ENCODE results near the gene FDX2.
"Not testable (repeated sequence)": the region's sequence is repeated elsewhere in the genome, so short reads cannot be mapped to it uniquely, and the experiment has no call there.

The FDX2 gene

GRCh38 chr19:10284065-10284959 lies 31.5 kb downstream of the FDX2 start:
- no peak for DNase-seq (ENCODE audit: low read depth, low spot score)

DNA sequence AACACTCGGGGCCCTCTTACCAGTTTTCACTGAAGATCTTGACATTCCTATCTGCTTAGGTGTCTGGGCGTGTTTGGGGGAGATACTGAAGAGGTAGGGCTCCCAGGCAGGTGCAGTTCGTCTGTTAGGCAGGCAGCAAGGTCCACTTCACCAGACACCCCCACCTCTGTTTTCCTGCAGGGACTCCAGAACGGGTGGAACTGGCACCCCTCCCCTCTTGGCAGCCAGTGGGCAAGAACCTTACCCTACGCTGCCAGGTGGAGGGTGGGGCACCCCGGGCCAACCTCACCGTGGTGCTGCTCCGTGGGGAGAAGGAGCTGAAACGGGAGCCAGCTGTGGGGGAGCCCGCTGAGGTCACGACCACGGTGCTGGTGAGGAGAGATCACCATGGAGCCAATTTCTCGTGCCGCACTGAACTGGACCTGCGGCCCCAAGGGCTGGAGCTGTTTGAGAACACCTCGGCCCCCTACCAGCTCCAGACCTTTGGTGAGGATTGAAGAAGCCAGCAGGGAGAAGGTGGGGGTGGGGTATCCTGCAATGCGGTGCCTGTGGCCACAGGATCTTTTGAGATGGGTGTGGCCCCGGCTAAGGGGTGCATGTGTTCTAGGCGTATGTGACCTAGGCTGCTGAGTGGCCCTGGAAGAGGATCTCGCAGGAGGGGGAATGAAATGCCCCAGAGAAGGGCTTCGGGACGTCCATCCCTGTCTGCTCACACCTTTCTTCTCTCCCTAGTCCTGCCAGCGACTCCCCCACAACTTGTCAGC lies 32.3 kb downstream of the FDX2 start:
- no peak for DNase-seq (ENCODE audit: low read depth, low spot score)

DNA sequence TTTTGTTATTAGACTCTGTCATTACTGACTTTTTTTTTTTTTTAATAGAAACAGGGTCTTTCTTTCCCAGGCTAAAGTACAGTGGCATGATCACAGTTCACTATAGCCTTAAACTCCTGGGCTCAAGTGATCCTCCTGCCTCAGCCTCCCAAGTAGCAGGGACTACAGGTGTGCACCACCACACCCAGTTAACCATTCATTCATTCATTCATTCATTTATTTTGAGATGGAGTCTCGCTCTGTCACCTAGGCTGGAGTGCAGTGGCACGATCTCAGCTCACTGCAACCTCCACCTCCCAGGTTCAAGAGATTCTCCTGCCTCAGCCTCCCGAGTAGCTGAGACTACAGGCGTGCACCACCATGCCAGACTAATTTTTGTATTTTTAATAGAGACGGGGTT lies 33.8 kb downstream of the FDX2 start:
- DNase-seq (ENCODE audit: low read depth, low spot score): not testable (repeated sequence)

DNA sequence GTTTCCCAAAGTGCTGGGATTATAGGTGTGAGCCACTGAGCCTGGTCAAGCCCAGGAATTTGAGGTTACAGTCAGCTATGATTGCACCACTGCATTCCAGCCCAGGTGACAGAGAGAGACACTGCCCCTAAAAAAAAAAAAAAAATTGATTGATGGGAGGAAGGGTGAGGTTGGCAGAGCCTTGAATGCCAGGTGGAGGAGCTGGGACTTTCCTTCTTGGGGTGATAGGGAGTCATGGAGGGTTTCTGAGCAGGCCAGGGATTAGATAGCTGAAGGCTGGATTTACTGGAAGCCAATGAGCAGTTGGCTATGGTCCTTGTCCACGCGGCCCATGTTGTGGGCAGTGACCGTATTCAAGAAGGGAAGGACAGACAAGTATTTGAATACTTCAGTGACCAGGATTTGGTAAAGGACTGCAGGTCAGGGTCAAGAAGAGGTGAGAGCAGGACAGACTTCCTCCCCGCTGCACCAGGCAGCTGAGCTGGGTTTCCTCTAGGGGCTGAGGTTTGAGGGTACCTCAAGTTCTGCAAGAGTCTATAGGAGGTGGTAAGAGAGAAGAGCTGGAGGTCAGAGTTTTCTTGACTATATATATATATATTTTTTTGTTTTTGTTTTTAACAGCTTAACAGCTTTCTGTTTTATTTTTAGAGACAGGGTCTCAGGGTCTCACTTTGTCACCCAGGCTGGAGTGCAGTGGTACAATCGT lies 35.9 kb downstream of the FDX2 start:
- DNase-seq (ENCODE audit: low read depth, low spot score): no peak

GRCh38 chr19:10278935-10279334 lies 36.9 kb downstream of the FDX2 start:
- no peak for DNase-seq (ENCODE audit: low read depth, low spot score)

DNA sequence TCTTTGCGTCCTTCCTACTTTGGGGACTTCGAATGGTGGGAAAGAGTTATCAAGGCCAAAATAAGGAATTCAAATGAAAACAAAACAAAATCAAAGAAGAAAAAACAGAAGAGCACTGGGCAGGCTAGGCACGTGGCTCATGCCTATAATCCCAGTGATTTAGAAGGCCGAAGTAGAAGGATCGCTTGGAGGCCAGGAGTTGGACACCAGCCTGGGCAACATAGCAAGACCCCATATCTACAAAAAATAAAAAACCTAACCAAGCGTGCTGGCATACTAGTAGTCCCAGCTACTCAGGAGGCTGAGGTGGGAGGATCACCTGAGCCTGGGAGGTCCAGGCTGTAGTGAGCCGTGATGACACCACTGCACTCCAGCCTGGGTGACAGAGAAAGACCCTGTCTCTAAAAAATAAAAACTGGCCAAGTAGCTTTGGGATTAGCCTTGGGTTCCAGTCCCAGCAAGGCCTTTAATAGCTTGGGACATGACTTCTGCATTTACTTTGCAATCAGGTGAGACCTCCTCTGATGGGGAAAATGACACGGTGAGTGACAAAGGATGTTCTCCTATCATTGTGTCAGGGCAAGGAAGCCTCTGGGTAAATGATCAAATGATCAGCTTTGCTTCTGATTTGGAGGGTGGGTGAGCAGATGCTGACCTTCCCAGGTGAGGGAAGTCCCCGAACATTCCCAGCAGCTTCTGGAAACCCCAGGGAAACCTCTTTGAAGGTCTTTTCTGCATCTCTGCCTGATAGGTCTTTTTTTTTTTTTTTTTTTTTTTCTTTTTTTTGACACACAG lies 37.8 kb downstream of the FDX2 start:
- DNase-seq (ENCODE audit: low read depth, low spot score): no peak

DNA sequence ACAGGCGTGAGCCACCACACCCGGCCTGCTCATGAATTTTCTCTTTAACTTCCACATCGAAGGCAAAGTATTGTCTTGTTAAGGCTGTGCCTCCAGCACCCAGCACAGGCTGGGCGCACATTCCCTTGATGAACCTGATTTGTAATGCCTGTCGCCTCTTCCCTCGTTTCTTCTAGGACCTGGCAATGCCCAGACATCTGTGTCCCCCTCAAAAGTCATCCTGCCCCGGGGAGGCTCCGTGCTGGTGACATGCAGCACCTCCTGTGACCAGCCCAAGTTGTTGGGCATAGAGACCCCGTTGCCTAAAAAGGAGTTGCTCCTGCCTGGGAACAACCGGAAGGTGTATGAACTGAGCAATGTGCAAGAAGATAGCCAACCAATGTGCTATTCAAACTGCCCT lies 41.2 kb downstream of the FDX2 start:
- no peak for DNase-seq (ENCODE audit: low read depth, low spot score)

GRCh38 chr19:10271543-10272086 lies 44.2 kb downstream of the FDX2 start:
- DNase-seq (ENCODE audit: low read depth, low spot score): no peak

DNA sequence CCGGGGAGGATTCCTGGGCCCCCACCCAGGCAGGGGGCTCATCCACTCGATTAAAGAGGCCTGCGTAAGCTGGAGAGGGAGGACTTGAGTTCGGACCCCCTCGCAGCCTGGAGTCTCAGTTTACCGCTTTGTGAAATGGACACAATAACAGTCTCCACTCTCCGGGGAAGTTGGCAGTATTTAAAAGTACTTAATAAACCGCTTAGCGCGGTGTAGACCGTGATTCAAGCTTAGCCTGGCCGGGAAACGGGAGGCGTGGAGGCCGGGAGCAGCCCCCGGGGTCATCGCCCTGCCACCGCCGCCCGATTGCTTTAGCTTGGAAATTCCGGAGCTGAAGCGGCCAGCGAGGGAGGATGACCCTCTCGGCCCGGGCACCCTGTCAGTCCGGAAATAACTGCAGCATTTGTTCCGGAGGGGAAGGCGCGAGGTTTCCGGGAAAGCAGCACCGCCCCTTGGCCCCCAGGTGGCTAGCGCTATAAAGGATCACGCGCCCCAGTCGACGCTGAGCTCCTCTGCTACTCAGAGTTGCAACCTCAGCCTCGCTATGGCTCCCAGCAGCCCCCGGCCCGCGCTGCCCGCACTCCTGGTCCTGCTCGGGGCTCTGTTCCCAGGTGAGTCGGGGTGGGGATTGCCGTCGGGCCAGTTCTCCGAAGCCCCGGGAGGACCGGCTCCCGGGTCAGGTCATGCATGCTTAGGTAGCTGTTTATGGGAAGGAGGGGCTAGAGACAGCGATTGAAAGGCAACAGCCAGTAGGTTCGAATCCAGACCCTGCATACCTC lies 45.0 kb downstream of the FDX2 start, which contains the start of gene ICAM1:
Gene ICAM1 (plus strand): TSS at position 505 of the 779 bp plus-strand sequence. CDS start 40 bp downstream, at position 545.
- DNase-seq (ENCODE audit: low read depth, low spot score): no peak

DNA sequence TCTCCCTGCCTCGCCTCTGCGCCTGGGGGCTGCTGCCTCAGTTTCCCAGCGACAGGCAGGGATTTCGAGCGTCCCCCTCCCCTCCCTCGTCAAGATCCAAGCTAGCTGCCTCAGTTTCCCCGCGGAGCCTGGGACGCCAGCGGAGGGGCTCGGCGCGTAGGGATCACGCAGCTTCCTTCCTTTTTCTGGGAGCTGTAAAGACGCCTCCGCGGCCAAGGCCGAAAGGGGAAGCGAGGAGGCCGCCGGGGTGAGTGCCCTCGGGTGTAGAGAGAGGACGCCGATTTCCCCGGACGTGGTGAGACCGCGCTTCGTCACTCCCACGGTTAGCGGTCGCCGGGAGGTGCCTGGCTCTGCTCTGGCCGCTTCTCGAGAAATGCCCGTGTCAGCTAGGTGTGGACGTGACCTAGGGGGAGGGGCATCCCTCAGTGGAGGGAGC lies 45.6 kb downstream of the FDX2 start:
- no peak for DNase-seq (ENCODE audit: low read depth, low spot score)

DNA sequence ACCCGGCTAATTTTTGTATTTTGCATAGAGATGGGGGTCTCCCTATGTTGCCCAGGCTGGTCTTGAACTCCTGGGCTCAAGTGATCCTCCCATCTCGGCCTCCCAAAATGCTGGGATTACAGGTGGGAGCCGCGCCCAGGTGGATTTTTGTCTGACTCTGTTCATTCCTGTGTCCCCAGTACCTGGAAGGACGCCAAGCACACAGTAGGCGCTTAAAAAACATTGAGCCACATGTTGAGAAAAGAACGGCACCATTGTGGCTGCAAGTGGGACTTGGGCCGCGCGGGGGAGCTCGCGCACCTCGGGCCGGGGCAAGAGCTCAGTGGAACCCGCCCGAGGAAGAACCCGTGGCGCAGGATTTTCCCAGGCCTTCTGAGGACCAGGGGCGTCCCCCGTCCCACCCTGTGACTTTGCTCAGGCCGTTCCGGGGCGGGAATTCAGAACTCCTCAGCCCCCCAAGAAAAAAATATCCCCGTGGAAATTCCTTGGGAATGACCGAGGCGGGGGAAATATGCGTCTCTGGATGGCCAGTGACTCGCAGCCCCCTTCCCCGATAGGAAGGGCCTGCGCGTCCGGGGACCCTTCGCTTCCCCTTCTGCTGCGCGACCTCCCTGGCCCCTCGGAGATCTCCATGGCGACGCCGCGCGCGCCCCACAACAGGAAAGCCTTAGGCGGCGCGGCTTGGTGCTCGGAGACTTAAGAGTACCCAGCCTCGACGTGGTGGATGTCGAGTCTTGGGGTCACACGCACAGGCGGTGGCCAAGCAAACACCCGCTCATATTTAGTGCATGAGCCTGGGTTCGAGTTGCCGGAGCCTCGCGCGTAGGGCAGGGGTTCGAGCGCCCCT lies 46.3 kb downstream of the FDX2 start:
- no peak for DNase-seq (ENCODE audit: low read depth, low spot score)

- no peak for DNase-seq (ENCODE audit: low read depth, low spot score)
These were observed 47.7 kb downstream of the FDX2 start for GRCh38 chr19:10268071-10268470.

- DNase-seq (ENCODE audit: low read depth, low spot score): no peak
These were observed 49.1 kb downstream of the FDX2 start for GRCh38 chr19:10266706-10267105.

DNA sequence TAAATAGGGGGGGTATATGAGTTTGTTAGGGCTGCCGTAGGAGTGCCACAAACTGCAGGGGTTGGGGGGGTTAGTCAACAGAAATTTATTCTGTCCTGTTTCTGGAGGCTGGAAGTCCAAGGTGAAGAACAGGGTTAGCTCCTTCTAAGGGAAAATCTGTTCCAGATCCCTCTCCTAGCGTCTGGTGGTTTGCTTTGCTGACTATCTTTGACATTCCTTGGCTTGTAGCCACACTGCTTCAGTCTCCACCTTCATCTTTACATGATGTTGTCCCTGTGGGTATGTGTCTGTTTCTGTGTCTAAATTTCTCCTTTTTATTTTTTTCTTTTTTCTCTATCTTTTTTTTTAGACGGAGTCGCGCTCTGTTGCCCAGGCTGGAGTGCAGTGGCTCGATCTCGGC lies 53.0 kb downstream of the FDX2 start:
- no peak for DNase-seq (ENCODE audit: low read depth, low spot score)

DNA sequence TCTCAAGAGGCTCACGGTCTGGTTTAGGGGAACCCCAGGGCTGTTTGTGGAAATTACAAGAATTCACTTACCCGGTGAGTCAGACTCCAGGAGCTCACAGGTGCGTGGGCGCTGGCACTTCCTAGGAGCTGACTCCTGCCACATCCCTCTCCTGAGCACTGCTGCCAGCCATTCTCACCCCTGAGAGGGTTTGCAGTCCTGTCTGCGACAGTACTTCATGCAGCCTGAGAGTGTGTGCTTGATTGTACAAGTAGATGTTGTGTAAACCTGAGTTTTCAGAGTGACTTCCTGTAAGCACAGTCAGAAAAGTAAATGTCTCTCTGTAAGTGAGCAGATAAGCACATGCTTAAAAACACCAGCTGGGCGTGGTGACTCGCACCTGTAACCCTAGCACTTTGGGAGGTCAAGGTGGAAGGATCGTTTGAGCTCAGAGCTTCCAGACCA lies 55.7 kb downstream of the FDX2 start:
- no peak for DNase-seq (ENCODE audit: low read depth, low spot score)
